ENCODE measurements around the gene HAT1.
"Not testable (repeated sequence)": the region's sequence is repeated elsewhere in the genome, so short reads cannot be mapped to it uniquely, and the experiment has no call there.

HAT1 gene, protein sequence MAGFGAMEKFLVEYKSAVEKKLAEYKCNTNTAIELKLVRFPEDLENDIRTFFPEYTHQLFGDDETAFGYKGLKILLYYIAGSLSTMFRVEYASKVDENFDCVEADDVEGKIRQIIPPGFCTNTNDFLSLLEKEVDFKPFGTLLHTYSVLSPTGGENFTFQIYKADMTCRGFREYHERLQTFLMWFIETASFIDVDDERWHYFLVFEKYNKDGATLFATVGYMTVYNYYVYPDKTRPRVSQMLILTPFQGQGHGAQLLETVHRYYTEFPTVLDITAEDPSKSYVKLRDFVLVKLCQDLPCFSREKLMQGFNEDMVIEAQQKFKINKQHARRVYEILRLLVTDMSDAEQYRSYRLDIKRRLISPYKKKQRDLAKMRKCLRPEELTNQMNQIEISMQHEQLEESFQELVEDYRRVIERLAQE

GRCh38 chr2:171922230-171923022 is at the start of gene HAT1:
Gene HAT1 (plus strand): TSS chr2:171922461. CDS start chr2:171922501, 40 bp downstream.
- DNase-seq = peak; percentile 95

- DNase-seq = no peak
Measured at GRCh38 chr2:171874517-171874916, 47.7 kb upstream of the HAT1 start.

- no peak for DNase-seq
Measured at GRCh38 chr2:171874963-171875362, 47.3 kb upstream of the HAT1 start.

DNA sequence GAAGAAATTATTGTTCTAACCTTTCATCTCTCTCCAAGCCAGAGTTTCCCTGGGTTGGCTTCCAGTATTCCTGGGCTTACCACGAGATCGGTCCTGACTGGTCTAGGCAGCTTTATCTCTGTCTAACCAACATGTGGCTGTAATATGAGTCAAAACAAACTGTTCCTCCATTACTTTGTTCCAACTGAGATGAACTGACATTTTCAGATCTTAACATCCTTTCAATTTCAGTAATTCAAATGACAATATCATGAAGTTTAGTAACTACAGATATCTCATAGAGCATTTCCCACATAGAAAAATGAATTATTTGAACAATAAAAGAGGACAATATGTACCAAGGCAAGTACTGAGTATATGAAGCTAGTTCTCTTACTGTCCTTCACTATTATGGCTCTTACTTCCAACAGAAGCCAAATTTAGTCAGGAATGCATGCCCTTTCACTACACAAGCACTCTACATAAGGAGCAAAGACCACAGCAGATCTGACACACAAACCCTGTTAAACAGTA is 43.7 kb upstream of the HAT1 start:
- no peak for DNase-seq

DNA sequence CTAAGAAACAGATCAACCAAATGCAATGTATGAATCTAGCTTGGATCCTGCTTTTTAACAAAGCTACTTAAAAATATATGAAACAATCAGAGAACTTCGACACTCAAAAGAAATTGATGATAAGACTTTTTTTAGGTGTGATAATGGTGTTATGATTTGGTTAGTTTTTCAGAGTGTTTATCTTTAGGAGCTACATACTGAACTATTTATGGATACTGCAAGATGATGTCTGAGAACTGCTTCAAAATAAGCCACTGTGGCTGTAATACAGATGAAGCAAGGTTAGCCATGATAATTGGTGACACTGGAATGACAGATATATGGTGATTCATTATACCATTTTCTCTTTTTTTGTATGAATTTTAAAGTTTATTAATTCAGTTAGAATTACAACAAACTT is 42.4 kb upstream of the HAT1 start:
- DNase-seq = no peak

- no peak for DNase-seq
Measured at GRCh38 chr2:171880774-171881173, 41.5 kb upstream of the HAT1 start.

GRCh38 chr2:171882089-171882769 is 40.0 kb upstream of the HAT1 start:
- DNase-seq = no peak

GRCh38 chr2:171883275-171883893 is 38.9 kb upstream of the HAT1 start:
- peak; percentile 61 for DNase-seq

DNA sequence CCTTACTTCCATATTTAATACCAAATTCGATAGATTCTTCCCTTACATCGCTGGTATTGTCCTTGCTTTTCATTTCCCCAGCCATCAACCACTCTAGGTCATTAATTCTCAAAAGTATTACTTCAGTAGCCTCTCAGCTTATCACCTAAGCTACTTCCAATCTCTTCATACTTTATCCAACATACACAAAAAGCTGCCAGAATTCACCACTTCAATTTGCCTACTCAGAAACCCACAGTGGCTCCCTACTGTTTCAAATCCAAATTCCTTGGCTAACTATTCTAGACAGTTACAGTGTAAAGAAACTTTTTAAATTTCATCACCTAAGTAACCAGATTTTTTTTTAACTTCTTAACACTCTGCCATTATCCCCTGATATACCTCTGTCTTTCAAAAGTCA is 32.9 kb upstream of the HAT1 start:
- no peak for DNase-seq

DNA sequence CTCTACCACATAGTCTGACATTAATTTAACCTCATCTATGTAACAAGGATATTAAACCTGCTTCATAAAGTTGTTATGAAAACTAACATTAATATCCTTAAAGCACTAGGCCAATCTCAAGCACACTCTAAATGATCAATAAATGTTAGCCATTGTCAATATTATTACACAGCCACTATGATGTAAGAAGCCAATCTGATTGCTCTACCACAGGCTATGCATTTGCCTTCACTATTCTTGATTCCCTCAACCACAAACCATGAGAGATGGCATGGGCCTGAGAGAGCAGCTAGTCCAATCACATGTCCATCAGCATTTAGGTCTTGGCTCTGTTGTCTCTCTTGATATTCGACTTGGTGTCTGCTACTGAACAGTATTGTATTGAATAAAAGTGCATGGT is 32.5 kb upstream of the HAT1 start:
- DNase-seq = no peak

DNA sequence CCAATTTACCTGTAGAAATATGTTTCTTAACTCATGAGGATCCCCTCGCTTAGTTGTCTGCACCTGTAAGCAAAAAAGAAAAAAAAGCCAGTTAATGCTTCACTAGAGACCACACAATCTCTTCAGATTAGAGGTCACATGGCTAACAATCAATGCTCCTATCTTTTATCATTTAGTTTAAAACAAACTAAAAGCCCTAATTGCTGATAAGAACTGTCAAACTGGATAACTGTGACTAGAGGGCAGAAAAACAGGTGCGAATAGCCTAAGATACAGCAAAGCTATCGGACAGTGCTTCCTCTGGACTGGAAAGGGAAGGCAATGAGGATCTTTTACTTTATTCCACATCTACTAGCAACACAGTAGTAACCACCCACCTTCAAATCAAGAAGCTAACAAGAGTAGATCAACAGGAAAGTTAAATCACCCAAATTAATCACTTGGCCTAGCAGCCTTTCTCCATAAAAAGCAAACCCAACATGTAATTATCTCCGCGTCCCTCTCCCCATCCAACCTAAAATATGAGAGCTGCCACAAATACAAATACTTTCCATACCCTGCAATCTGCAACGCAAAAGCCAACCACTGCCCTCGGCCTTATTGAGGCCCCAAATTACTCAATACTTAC is 29.0 kb upstream of the HAT1 start:
- DNase-seq = no peak

DNA sequence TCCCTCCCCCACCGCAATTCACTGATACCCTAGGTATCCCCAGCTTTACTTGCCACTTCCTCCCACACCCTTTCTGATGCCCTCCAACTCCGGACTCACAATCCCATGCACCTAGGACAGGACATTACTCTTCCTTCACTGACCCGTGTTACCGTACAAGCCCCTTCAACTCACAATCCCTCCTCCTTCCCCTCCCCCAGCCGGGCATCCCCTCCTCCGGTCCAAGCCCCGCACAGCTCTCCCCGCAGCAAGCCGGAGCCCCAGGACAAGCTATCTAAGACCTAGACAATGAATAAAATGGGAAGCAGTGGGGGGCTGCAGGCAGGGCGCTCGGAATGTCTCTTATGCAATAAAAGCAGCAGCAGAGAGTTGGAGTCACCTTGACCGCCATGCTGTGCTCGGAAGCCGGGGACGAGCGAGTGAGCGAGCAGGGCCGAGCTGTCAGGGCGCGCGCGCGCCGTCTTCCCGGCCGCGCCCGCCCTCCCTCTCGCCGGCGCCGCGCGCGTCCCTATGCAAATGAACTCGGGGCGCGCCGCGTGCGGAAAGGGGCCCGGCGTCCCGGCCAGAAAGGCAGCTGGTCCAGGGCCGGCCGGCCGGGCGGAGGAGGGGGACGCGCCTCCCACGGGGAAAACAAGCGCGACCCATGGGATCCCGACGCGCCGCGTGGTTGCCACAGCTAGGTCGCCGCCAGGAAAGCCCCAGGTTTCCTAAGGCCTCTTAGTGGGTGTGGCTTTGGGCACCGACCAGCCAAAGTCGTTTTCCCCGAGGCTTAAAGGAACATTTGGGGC is 28.2 kb upstream of the HAT1 start, which contains the start of gene SLC25A12:
TSS of gene SLC25A12 (minus strand) at position 421 of the 788 bp plus-strand sequence. CDS start at position 391, 30 bp downstream.
- peak; percentile 66 for DNase-seq

DNA sequence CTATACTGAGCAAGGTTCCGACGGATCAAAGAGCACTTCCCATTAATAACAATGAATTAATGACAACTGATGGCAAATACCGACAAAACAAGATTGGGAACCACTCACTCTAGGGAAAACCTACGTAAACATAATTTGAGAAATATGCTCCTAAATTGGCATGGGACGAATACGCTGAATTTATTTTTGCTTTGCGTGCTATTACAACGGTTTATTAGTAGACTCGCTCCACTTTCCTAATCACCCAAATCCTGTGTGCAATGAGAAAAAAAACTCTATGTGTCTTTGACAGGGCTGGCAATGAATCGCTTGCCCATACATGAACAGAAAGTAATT is 27.7 kb upstream of the HAT1 start:
- DNase-seq = no peak

DNA sequence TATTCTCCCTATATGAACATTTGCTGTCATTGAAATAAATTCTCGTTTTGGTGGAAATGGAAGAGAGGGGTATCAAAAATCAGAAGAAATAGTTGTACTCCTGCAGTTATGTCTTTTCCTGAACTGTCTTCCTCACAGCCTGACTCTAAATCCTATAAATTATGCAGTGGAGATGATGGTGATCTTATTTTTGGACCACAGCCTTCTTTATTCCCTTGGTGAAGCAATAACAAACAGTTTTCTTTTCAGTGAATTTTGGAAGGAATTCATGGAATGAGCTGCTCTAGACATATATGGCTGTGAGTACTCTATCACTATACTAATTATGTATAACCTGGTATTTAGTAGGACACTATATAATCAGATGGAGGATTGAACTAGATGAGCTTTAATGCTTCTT is 26.5 kb upstream of the HAT1 start:
- DNase-seq = no peak

DNA sequence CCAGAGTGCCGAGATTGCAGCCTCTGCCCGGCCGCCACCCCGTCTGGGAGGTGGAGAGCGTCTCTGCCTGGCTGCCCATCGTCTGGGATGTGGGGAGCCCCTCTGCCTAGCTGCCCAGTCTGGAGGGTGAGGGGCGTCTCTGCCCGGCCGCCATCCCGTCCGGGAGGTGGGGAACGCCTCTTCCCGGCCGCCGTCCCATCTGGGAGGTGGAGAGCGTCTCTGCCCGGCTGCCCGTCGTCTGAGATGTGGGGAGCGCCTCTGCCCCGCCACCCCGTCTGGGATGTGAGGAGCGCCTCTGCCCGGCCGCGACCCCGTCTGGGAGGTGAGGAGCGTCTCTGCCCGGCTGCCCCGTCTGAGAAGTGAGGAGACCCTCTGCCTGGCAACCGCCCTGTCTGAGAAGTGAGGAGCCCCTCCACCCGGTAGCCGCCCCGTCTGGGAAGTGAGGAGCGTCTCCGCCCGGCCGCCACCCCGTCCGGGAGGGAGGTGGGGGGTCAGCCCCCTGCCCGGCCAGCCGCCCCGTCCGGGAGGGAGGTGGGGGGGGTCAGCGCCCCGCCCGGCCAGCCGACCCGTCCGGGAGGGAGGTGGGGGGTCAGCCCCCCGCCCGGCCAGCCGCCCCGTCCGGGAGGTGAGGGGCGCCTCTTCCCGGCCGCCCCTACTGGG is 22.5 kb upstream of the HAT1 start:
- DNase-seq = not testable (repeated sequence)

DNA sequence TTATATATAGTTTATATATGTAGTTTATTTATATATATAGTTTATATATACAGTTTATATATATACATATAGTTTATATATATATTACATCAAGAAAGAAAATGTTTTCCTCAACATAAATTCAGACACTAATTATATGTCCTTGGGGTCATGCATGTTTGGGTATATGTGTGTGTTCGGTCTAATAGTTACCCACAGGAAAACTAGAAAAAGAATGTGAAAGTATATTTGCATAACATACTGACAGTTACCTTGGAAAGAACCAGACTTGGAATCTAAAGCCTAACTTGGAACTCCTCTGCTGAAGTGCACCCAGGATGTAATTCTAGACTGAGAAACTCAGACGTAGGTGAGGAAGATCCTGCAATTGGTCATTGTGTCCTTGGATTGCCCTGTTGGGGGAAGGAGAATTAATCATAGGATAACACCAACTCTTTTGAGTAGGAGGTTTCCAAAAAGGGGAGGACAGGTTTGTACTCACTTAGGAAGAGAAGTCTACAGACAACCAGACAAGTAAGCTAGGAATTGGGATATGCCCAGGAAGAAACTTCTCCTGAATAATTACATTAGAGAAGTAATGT is 19.3 kb upstream of the HAT1 start:
- no peak for DNase-seq

GRCh38 chr2:171908235-171908634 is 14.0 kb upstream of the HAT1 start:
- no peak for DNase-seq

DNA sequence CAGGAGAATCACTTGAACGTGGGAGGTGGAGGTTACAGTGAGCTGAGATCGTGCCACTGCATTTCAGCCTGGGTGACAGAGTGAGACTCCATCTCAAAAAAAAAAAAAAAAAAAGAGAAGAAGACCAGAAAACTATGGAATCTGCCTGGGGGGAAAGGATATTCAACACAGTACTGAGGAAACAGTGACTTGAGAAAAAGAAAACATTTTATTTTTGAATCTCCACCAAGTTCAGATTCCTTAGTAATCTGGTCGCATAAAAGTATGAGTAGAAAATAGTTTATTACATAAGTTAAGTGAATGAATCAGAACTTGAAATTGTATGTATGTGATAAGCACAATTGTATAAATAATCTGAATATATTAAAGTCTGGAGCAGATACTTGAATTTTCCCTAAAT is 13.0 kb upstream of the HAT1 start:
- DNase-seq = no peak

DNA sequence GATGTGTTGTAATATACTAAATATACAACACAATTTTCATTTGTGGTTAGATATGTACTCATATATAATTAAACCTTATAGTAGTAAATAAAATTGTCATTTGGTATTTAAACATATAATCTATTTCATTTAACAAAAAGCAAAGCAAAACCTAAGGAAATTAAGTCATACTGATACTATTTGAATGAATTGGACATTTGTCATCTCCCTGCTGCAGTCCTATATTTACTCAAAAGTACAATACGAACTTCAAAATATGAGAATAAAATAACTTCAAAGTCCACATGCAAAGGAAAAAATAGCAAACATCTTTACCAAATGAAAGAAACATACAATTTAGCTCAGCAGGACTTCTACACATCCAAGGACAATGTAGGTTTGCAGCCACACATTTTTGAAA is 11.8 kb upstream of the HAT1 start:
- no peak for DNase-seq

- DNase-seq = no peak
Measured at GRCh38 chr2:171913517-171913916, 8.7 kb upstream of the HAT1 start.

GRCh38 chr2:171919453-171919852 is 2.8 kb upstream of the HAT1 start:
- no peak for DNase-seq
